Activated CD4-positive, alpha-beta T cell treated with anti-CD3 and anti-CD28 coated beads, Interleukin-2, Interleukin-6, amounts not matched to agents 100 ng/mL and 50 ng/mL, durations not matched to agents 16 hours and 8 hours (primary cell): ENCODE measurements around the gene ARHGEF38.

Experiments
- DNase-seq: peaks from one replicate; pipeline ENCODE4 v3.0.0-alpha.2; 2020

Gene ARHGEF38, protein sequence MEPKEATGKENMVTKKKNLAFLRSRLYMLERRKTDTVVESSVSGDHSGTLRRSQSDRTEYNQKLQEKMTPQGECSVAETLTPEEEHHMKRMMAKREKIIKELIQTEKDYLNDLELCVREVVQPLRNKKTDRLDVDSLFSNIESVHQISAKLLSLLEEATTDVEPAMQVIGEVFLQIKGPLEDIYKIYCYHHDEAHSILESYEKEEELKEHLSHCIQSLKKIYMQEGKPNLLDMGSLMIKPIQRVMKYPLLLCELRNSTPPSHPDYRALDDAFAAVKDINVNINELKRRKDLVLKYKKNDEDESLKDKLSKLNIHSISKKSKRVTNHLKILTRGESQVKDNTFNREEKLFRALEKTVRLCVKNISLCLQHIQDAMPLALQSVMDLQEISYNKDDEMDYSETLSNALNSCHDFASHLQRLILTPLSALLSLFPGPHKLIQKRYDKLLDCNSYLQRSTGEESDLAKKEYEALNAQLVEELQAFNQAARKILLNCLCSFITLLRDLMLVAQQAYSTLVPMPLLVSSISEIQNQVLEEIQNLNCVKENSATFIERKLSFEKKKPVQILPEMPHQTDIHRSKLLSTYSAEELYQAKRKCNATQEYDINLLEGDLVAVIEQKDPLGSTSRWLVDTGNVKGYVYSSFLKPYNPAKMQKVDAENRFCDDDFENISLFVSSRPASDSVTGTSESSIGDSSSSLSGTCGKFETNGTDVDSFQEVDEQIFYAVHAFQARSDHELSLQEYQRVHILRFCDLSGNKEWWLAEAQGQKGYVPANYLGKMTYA

DNA sequence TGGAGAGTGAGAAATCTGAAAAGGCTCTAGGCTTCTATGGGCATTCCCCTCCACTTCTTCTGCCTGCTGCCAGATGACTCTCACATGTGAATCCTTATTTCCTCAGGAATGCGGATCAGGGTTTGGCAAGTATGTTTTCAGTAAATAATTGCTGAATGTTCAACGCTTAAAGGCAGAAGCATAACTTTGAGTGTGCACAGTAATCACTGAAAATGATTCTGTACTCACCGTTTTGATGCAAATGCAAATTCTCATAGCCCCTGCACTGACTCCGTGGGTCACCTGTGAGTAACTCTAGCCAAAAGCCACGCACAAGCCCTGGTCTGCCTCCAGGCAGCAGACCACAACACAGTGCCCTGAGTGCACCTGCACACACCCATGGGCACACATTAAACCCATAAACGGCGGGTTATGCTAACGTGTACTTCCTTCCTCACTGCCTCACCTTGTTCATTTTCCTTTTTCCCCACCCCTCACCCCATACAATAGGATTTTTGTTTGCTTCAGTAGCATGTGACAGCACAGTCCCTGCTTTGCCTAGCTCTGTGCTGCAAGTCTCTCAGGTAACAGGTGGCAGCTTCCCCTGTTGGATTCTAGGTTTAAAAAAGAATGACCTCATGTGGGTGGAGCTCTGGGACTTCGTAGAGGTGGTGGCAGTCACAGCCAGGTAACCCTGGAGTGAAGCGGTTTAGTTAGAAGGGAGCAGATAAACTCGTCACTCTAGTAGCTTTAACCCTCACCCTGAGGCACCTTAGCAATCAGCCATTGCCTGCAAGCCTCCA is at the start of gene ARHGEF38:
TSS of gene ARHGEF38 (plus strand) at position 656 of the 782 bp plus-strand sequence. CDS start 146 bp downstream, outside the sequence.
- DNase-seq: no peak

DNA sequence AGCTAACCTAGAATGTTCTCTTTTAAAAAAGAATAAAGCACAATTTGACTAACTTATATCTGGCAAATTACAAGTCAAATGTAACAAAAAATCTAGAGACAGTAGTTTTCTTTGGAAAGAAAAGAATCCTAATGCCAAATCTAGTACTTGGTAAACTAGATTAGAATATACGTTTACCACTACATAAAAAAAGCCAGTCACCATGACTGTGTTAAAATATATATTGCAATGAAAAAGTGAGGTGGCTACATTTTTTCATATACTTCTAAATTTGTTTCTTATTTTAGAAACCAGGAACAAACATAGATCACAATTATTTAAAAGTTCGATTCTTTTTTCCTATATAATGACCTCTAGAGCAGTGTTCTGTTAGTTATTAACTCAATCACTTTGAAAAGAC is 48.9 kb upstream of the ARHGEF38 start:
- DNase-seq: no peak

DNA sequence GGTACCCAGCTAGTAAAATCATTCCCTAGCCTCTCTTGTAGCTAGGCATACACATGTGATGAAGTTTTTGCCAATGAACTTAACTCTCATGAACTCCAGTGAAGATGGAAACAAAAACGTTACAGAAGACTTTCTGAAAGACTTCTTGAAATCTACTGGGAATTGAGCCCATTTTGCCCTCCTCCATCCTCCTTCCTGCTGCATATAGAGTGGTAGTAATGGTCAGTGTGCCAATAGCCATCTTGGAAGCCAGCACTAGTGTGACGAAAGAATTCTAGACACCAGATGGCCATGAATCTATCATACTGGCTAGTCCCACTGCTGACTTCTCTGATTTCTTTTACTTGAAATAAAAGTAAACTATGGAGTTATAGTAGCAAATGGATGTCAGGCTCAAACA is 47.7 kb upstream of the ARHGEF38 start:
- DNase-seq: no peak

DNA sequence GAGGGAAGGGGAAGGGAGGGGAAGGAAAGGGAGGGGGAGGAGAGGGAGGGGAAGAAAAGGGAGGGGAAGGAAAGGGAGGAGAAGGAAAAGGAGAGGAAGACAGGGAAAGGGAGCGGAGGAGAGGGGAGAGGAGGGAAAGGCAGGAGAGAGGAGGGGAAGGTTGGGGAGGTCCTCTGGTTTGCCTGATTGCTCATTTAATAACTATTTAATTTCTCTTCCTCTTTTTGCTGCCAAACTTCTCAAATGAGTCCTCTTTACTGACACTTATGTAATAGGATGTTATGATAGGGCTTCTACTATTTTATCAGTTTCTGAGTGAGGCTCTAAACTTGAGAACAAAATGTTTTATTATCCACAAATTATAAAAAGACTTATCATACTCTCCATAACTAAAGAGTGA is 43.1 kb upstream of the ARHGEF38 start:
- no peak for DNase-seq

DNA sequence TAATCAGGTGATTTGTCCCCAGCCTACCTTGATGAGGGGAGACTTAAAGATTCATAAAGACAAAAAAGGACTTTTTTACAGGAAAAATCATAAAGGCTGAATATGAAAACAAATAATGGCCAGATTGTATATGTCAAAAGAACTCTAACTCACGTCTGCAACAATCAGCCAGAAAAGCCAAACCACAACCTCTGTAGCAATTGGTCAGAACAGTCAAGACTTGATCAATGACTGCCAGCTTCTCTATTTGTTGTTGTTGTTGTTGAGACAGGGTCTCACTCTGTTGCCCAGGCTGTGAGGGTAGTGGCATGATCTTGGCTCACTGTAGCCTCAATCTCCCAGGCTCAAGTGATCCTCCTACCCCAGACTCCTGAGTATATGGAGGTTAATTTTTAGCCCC is 42.7 kb upstream of the ARHGEF38 start:
- no peak for DNase-seq

DNA sequence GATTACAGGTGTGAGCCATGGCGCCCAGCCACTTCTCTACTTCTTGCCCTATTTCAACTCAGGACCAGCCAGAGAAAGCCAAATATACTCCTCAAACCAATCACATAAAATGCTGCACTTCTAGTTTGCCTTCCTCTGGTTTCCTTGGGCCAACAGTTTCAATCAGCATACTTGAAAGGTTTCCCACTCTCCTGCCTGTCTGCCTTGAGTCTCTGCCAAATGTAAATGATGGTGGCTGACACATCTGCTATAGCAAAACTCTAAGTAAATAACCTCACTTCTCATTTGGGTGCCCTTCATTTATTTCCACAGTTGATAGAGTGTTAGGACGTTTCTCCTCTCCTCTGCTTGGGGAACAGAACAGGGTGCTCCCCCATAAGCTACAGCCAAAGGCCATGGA is 42.2 kb upstream of the ARHGEF38 start:
- DNase-seq: no peak

DNA sequence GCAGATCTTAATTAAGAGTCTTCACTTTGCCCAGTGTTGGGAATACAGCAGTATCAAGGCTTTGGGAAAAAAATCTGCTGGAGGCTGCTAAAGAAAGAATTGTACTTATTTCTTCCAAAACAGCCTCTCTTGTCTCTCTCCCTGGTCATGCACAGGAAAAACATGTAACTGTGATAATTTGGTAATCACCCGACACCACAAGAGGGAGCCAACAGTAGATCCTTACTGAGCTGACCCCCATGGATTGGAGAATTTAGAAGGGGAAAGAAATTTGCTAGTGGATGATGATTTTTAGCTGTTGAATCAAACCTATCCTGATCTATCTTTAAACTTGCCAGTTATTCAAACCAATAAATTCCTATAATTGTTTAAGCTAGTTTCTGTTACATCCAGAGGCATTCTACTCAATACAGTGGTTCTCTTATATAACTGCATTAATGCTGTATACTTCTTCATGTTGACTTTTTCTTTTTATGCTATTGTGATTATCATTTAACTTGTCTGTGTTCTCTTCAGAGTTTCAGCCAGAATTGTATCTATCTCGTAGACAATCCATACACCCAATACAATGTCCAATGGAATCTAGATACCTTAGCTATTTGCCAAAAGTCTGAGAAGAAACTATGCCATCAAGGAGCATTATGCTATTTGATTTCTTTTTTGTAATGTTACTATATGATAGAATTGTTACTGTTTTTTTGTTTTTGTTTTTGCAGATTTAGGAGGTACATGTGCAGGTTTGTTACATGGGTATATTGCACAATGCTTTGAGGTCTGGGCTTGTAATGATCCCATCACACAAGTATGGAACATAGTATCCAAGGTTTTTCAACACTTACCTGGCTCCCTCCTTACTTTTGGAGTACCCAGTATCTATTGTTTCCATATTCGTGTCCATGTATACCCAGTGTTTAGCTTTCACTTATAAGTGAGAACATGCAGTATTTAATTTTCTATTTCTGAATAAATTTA is 31.3 kb upstream of the ARHGEF38 start:
- DNase-seq: peak; percentile 34

DNA sequence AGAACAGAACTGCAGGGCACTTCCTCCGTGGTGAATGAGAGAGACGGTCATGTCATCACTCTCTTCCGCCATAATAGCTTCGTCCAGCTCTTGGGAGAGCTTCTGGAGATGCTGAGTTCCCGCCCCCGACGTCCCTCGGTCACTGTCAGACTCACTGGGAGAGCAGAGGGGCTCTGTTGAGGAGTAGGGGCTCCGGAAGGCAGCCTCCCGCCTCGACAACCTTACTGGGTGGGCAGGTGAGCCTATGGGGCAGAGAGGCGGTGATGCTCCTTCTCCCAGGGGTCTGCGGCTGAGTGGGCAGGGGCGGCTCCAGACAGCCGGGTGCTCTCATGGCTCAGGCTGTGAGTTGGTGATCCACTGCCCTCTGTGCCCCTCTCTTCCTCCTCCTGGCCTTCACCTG is 25.8 kb upstream of the ARHGEF38 start:
- DNase-seq: no peak

DNA sequence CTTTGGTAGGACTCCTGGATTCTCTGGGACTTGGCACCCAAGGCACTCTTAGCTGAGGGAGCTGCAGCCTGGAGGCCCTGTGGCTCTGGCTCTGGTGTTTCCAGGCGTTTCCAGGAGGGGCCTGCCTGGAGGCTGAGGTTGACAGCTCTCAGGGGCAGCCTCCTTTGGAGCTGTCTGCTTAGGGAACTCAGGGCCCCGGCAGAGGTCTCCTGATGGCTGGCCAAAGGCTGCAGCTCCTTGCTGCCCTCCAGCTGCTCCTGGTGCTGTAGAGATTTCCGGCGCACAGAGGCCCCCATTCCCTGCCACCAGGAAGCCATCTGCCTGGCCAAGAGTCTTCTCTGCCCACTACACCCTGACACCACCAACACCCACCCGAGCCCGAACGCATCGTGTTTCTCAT is 25.3 kb upstream of the ARHGEF38 start:
- no peak for DNase-seq

DNA sequence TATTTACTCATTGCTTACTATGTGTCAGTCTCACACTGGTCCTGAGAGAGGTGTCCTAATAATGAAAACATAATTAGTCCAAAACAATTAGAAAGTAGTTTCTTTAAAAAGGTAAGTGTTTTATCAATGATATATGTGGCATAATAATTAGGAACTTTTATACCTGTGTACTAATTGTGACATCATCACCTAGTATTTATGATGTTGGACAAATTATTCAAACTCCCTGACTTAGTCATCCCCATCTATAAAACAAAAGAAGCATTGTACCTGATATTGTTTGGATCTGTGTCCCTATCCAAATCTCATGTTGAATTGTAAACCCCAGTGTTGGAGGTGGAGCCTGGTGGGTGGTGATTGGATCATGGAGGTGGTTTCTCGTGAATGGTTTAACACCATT is 15.8 kb upstream of the ARHGEF38 start:
- DNase-seq: no peak

DNA sequence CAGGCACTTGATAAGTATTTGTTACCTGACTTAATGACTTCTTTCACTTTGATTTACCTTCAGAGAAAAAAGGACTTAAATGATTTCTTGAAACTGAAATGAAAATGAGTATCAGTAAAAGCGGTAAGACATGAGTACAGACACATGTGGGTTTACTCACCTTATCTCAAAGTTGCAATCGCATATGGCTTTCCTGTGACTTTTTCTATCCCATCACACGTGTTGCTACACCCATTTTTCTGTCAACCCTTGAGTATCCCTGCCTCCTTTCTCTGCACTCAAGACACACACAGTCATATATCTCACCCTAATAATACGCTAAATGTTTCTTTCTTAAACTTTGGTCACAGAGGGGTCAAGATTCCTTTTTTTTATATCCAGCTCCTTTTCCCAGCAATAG is 11.0 kb upstream of the ARHGEF38 start:
- no peak for DNase-seq

DNA sequence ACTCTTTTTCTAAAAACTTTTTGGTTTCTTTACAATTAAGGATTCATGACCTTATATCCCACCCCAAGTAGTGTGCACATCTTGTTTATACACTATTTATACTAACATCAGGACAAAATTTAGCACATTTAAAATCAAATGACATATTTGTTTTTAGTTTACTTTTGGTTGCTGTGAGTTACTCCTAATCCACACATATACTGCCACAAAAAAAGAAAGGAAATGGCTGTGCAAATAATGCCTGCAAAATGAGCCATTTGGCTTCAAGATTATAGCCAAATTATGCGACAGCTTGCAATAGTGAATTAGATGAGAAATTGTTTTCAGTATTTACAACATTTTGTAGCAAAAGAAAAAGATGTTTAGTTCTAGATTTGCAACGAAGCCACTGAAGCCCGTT is 10.4 kb upstream of the ARHGEF38 start:
- no peak for DNase-seq

DNA sequence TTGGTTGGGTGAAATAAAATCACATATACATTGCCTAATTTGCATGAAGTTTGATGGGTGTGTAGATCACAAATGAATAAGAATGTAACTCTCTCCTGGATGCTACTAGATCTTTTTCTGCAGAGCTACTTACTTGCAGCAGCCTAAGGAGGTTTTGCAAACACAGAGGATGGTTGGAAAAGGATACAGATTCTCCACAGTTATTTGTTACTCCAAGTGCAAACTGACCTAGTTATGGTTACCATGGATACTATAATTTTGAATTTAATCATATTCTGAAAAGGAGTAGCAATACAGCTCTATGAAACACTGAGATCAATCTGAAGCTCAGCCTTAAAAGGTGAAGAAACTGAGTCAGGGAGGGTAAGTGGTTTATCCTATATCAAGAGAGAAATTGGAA is 9.1 kb upstream of the ARHGEF38 start:
- DNase-seq: no peak

DNA sequence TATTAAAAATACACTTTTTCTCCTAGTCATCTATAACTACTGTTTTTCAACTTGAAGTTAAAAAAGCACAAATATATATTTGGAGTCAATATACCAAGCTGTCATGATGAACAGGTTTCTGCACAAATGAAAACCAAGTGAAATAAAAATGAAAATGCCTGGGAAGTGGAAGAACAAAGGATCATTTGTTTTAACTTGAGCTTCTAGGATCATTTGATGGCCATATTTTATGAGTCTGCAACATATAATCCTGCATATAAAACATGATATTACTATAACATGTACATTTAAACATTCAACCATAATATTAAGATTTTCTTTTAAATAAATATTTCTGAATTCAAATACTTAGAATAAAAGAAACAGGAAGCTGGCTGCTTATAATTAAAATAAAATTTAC is 8.5 kb upstream of the ARHGEF38 start:
- no peak for DNase-seq

DNA sequence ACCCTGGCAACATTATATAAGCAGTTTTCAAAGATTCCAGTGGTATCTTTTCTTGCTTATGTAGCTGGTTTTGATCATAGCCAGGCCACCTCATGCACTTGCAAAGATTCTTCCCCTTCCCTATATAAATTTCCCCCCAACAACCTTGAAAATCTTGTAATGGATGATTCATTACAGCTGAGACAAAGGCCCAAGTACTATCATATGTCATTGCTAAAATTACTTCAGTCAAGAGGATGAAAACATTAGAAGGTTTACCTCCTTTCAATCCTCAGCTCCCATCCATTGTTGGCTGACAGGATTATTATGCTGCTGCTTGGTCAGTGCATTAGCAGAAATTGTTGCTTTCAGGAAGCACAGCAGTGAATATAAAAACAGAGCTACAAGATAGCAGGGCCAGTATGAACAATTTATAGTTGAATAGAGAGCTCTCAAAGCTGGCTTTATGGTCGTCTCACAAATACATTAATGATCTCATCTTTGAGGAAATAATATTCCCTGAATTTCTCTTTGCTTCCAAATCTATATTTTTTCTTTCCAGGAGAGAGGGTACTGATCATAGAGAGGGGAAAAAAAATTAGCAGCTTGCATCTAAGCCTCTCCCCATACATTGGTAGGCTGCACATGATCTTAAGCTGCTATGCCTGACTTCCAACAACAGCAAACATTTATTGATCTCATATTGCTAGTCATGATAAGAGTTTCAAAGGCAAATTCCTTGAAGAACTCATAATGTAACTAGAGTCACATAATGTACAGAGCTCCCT is 7.7 kb upstream of the ARHGEF38 start:
- no peak for DNase-seq

DNA sequence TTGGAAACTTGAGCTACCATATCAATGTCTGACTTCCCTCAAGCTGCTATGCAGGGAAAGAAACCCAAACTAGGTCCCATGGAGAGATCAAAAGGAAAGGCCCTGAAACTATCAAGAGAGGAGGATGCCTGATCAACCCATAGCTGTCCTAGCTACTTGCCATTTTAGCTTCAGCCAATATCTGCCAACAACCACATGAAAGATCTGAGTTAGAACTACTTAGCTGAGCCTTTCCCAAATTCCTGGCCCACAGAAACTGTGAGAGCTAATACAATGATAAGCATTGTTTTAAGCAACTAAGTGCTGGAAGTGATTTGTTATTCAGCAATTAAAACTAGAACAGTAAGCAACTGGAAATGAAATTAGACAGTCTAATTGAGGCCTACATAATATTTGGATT is 6.3 kb upstream of the ARHGEF38 start:
- no peak for DNase-seq

DNA sequence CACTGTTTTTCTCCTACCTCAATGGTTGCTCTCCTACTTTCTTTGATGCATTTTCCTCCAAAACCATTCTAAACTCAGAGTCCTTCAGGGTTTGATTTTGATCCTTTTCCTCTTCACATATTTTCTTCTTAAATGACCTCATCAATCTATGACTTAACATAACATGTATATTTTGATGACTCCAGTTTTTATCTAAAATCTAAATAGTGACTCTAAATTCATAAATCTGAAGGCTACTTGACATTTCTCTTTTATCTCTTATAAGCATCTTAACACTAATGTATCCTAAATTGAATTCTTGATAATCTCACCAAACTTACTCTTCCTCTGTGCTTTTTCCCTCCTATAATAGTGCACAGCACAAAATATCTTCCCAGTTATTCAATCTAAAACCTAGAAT is 4.7 kb upstream of the ARHGEF38 start:
- no peak for DNase-seq

DNA sequence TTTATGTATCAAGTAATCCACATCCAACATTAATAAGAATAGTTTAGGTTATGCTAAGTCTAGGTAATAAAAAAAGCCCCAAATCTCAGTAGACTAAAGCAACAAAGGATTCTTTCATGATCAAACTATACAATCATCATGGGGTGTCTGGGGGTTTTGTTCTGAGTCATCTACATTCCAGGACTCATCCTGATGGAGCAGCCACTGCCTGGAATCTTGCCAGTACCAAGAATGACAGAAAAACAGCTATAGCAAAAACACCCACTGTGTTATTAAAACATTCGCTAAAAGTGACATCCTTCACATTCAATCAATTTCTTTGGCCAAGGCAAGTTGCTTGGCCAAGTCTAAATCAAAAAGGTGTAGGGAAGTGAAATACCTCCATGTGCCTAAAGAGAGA is 3.9 kb upstream of the ARHGEF38 start:
- no peak for DNase-seq

DNA sequence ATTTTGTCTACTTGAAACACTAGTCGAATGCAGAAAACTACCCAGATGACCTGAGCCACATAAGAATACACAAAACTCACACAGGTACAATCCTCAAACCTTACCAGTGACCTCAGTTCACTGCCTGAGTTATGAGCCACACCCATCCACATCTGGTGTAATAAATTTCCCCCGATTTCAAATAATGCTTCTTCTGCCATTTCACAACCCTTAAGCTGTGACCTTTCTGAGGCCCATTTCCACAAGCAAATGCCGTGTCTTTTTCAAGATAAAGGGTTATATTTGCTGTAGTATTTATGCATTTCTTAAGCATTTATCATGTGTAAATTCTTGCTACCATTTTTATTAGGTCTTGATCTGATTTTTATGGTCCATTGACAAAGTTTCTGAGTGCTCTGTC is 1.8 kb upstream of the ARHGEF38 start:
- no peak for DNase-seq

DNA sequence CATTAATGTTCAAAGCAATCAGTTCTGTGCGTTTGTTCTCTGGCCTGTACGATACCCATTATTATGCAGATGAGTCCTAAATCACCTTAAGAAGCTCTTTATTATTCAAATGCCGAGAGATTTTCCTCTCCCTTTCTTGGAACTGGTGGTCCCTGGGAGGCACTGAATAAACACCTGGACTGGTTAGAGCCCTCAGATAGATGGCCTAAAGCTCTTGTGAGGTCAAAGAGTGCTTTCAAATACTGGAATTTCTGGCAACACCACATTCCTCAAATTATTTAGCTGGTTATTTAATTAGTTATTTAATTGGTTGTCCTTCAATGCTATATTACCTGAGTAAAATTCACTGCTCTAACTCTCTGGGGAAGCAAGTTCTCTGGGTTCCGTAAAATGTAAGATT is 3.0 kb downstream of the ARHGEF38 start:
- no peak for DNase-seq

DNA sequence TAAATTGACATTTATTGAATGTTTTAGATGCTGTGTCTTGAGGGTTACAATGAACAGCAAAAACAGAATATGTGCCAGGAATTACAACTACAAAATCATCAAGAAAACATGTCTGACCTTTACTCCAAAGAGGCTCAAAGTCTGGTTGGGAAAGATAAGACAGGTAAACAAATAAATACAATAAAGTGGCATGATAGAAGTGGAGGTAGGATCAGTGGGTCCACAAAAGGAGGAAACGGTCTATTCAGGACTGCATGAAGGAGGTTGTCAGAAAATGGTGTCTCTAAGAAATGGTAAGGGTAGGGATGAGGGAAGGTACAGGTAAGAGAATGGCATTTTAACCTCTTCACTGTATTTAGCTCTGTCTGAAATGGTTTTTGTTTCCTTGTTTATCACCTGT is 3.8 kb downstream of the ARHGEF38 start:
- DNase-seq: no peak

DNA sequence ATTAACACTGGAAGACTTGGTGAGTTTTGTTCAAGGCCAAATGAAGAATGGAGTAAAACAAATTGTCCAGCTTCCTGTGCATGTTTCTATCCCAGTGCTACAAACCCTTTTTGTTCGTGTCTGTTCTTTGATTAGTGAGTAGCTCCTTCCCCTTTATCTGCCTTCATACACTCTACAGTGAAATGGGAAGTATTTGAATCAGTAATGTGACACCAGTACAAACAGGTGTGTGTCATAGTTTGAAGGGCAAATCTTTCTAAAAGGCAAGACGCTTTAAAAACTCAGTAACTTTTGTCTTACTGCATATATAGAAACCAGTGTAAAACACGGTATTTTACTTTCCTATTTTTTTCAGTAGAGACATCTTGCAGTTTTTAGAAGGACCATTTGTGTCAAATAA is 5.9 kb downstream of the ARHGEF38 start:
- no peak for DNase-seq
